ENCODE measurements around the gene DCLRE1C.
"Not testable (repeated sequence)": the region's sequence is repeated elsewhere in the genome, so short reads cannot be mapped to it uniquely, and the experiment has no call there.

The DCLRE1C gene

GRCh38 chr10:14954001-14954770 lies at the start of gene DCLRE1C:
Gene DCLRE1C (minus strand): TSS chr10:14954096. CDS start chr10:14954010, 86 bp downstream.
- peak; percentile 71 to 77 for DNase-seq (ENCODE audit: low read depth in 2 of 2)

- DNase-seq (ENCODE audit: low read depth in 2 of 2), result no peak
Observed at GRCh38 chr10:14995964-14996565, 42.2 kb upstream of the DCLRE1C start.

- not testable (repeated sequence) for DNase-seq (ENCODE audit: low read depth in 2 of 2)
Observed at GRCh38 chr10:14993500-14994455, 39.9 kb upstream of the DCLRE1C start.

- DNase-seq (ENCODE audit: low read depth in 2 of 2), result not testable (repeated sequence)
Observed at GRCh38 chr10:14992336-14992735, 38.4 kb upstream of the DCLRE1C start.

- not testable (repeated sequence) for DNase-seq (ENCODE audit: low read depth in 2 of 2)
Observed at GRCh38 chr10:14991035-14991749, 37.3 kb upstream of the DCLRE1C start.

GRCh38 chr10:14989552-14989951 lies 35.7 kb upstream of the DCLRE1C start:
- DNase-seq (ENCODE audit: low read depth in 2 of 2), result not testable (repeated sequence)

- DNase-seq (ENCODE audit: low read depth in 2 of 2), result no peak
Observed at GRCh38 chr10:14982744-14983143, 28.8 kb upstream of the DCLRE1C start.

GRCh38 chr10:14975672-14976273 lies 21.9 kb upstream of the DCLRE1C start:
- DNase-seq (ENCODE audit: low read depth in 2 of 2), result no peak

- not testable (repeated sequence) for DNase-seq (ENCODE audit: low read depth in 2 of 2)
Observed at GRCh38 chr10:14974153-14974998, 20.5 kb upstream of the DCLRE1C start.

GRCh38 chr10:14971867-14972448 lies 18.1 kb upstream of the DCLRE1C start:
- DNase-seq (ENCODE audit: low read depth in 2 of 2), result peak in 1 of 2 donors; percentile 17

- no peak for DNase-seq (ENCODE audit: low read depth in 2 of 2)
Observed at GRCh38 chr10:14967897-14968296, 14.0 kb upstream of the DCLRE1C start.

GRCh38 chr10:14959221-14960057 lies 5.5 kb upstream of the DCLRE1C start, which contains the start of gene MEIG1:
Gene MEIG1 (plus strand): TSS chr10:14959388. CDS start chr10:14966469, 7,081 bp downstream.
- DNase-seq (ENCODE audit: low read depth in 2 of 2), result peak; percentile 90 to 92

GRCh38 chr10:14958872-14959220 lies 5.0 kb upstream of the DCLRE1C start:
- DNase-seq (ENCODE audit: low read depth in 2 of 2), result no peak

- DNase-seq (ENCODE audit: low read depth in 2 of 2), result no peak
Observed at GRCh38 chr10:14954934-14955333, 1.0 kb upstream of the DCLRE1C start.

- DNase-seq (ENCODE audit: low read depth in 2 of 2), result no peak
Observed at GRCh38 chr10:14953424-14954000, 384 bp downstream of the DCLRE1C start.

- no peak for DNase-seq (ENCODE audit: low read depth in 2 of 2)
Observed at GRCh38 chr10:14952851-14953423, 959 bp downstream of the DCLRE1C start.

GRCh38 chr10:14949291-14949690 lies 4.6 kb downstream of the DCLRE1C start:
- DNase-seq (ENCODE audit: low read depth in 2 of 2), result no peak

- no peak for DNase-seq (ENCODE audit: low read depth in 2 of 2)
Observed at GRCh38 chr10:14947268-14947667, 6.6 kb downstream of the DCLRE1C start.

Data from stimulated activated CD8-positive, alpha-beta memory T cell treated with anti-CD3 and anti-CD28 coated beads, Interleukin-2, amount 100 ng/mL, for 1 hour (primary cell).